NCI-H226 (cell line): ENCODE data around the gene EPB41L2.
A peak's percentile ranks its signal among the peaks of the same experiment; 100 is the strongest.
"Not testable (repeated sequence)": the region's sequence is repeated elsewhere in the genome, so short reads cannot be mapped to it uniquely, and the experiment has no call there.

Source experiments
- DNase-seq: peaks from one replicate; pipeline ENCODE4 v3.0.0-alpha.2; 2015

The EPB41L2 gene

GRCh38 chr6:131063028-131063763, at the start of gene EPB41L2:
TSS of gene EPB41L2 (minus strand) at chr6:131063245. CDS start at chr6:130956485, 106,760 bp downstream.
- DNase-seq: peak; percentile 85

GRCh38 chr6:131112249-131112648, 49.2 kb upstream of the EPB41L2 start:
- DNase-seq: no peak

GRCh38 chr6:131107151-131107550, 44.1 kb upstream of the EPB41L2 start:
- peak; percentile 92 for DNase-seq

GRCh38 chr6:131103901-131104300, 40.9 kb upstream of the EPB41L2 start:
- DNase-seq: no peak

GRCh38 chr6:131103296-131103695, 40.3 kb upstream of the EPB41L2 start:
- no peak for DNase-seq

GRCh38 chr6:131101911-131102680, 39.1 kb upstream of the EPB41L2 start:
- DNase-seq: peak; percentile 66

GRCh38 chr6:131096786-131097185, 33.7 kb upstream of the EPB41L2 start:
- no peak for DNase-seq

- no peak for DNase-seq
These were observed 30.3 kb upstream of the EPB41L2 start for GRCh38 chr6:131093334-131093733.

- DNase-seq: not testable (repeated sequence)
These were observed 28.9 kb upstream of the EPB41L2 start for GRCh38 chr6:131091944-131092343.

- not testable (repeated sequence) for DNase-seq
These were observed 27.3 kb upstream of the EPB41L2 start for GRCh38 chr6:131090339-131090738.

GRCh38 chr6:131084982-131085381, 21.9 kb upstream of the EPB41L2 start:
- DNase-seq: no peak

- peak; percentile 57 for DNase-seq
These were observed 20.6 kb upstream of the EPB41L2 start for GRCh38 chr6:131083687-131084086.

GRCh38 chr6:131082335-131082734, 19.3 kb upstream of the EPB41L2 start:
- DNase-seq: no peak

- no peak for DNase-seq
These were observed 17.0 kb upstream of the EPB41L2 start for GRCh38 chr6:131080084-131080483.

GRCh38 chr6:131073577-131073976, 10.5 kb upstream of the EPB41L2 start:
- DNase-seq: no peak

GRCh38 chr6:131070061-131070460, 7.0 kb upstream of the EPB41L2 start:
- DNase-seq: no peak

GRCh38 chr6:131068165-131068564, 5.1 kb upstream of the EPB41L2 start:
- DNase-seq: no peak

- DNase-seq: no peak
These were observed 4.5 kb upstream of the EPB41L2 start for GRCh38 chr6:131067521-131067920.

- DNase-seq: no peak
These were observed 2.8 kb upstream of the EPB41L2 start for GRCh38 chr6:131065824-131066171.

GRCh38 chr6:131065112-131065823, 2.2 kb upstream of the EPB41L2 start:
- DNase-seq: peak; percentile 27

GRCh38 chr6:131063764-131064272, 773 bp upstream of the EPB41L2 start:
- DNase-seq: no peak

- no peak for DNase-seq
These were observed 611 bp downstream of the EPB41L2 start for GRCh38 chr6:131062241-131063027.

GRCh38 chr6:131061751-131062119, 1.3 kb downstream of the EPB41L2 start:
- no peak for DNase-seq
